Measurements from ENCODE around the gene ABCA2. TPM values are rescaled to one million over a fixed set of nuclear protein-coding genes. Genes with fewer than 3 reads are reported as not detected.

ABCA2 gene
- total RNA-seq, 4 donors from 2014 or later: 13.5 to 58.6 (median 19.3) TPM

DNA sequence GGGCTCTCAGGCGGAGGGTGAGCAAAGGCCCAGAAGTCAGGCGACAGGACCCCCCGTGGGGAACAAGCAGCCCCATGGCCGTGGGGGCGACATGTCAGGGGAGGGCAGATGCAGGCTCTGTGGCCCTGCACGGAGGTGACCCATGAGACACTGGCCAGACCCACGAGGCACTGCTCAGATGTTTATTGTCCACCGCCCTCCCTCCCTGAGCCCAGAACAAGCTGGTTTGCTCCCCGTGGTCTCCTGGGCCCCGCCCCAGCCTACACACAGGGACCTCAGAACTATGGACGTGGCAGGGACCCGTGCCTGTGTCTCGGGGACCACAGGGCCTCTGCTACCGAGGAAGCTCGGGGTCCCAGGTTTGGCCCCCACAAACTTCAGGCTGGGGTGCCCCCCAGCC is 2.0 kb upstream of the ABCA2 start:
- TF ChIP-seq, protein P1, sequence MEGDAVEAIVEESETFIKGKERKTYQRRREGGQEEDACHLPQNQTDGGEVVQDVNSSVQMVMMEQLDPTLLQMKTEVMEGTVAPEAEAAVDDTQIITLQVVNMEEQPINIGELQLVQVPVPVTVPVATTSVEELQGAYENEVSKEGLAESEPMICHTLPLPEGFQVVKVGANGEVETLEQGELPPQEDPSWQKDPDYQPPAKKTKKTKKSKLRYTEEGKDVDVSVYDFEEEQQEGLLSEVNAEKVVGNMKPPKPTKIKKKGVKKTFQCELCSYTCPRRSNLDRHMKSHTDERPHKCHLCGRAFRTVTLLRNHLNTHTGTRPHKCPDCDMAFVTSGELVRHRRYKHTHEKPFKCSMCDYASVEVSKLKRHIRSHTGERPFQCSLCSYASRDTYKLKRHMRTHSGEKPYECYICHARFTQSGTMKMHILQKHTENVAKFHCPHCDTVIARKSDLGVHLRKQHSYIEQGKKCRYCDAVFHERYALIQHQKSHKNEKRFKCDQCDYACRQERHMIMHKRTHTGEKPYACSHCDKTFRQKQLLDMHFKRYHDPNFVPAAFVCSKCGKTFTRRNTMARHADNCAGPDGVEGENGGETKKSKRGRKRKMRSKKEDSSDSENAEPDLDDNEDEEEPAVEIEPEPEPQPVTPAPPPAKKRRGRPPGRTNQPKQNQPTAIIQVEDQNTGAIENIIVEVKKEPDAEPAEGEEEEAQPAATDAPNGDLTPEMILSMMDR (IDR thresholded peaks at IDR 0.05; ENCODE audit: low read depth): no peak

DNA sequence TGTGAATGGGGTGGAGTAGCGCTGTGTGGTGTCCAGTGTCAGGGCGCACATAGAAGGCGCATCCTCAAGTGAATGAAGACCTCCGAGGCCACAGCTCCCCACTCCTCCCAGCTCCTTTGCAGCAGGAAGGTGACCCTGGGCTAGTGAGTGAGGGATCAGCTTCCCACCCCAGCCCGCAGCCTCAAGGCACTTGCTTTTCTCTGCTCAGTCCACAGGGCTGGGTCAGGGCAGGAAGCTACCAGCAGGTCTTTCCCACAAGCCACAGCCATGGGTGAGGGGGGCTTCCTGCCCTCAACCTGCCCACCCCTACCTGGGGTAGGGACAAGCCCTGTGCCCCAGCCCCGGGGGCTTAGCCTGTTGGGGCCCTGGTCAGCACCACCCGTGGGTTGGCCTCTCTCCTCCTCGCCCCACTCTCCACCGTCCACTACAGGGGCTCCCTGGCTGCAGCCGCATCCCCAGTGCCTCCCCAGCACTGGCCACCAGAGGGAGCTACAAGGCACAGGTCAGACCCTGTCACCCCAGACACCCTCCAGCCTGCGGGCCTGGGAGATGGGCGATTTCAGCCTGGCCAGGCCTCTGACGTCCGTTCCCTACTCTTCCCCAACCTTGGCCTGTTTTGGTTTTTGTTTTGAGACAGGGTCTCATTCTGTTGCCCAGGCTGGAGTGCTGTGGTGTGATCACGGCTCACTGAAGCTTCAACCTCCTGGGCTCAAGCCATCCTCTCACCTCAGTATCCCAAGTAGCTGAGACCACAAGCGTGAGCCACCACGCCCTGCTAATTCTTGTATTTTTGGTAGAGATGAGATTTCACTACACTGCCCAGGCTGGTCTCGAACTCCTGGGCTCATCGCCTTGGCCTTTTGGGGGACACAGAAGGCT is 1.3 kb upstream of the ABCA2 start:
- TF ChIP-seq, protein P1 (IDR thresholded peaks at IDR 0.05; ENCODE audit: low read depth): no peak

GRCh38 chr9:137028263-137029057 is 423 bp upstream of the ABCA2 start:
- TF ChIP-seq, protein P1 (IDR thresholded peaks at IDR 0.05; ENCODE audit: low read depth): no peak

DNA sequence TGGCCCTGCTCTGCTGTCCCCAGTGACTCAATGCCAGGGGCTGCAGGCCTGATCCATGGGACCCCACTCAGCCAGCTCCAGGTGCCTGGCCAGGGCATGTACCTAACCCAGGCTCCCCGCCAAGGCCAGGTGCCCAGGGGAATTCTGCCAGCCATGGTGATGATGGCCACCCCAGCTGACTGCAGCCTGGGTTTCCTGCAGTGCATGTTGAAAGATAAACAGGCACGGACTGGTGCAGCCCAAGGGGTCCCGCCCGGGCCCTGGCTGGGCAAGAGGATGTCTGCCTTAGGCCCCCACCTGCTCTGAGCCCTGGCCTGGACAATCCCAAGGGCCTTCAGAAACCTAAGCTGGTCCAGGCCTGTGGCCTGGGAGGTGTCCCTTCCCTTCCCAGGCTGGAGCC is 1.2 kb downstream of the ABCA2 start:
- TF ChIP-seq, protein P1 (IDR thresholded peaks at IDR 0.05; ENCODE audit: low read depth): no peak

DNA sequence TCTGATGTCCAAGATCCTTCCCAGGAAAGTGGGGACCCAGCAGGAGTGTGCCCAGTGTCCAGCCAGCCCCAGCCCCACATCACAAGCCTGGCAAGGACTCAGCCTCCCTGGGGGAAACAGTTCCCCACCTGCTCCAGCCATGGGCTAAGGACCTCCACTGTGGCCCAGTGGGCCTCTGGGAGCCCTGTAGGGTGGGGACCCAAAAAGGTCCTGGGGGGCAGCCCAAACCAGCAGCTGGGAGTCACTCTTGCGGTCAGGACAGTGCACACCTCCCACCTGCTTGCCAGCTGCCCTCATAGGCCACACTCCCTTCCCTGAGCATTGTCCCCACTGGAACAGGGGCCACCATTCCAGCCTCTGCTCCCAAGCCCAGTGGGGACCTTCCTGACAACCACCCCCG is 1.7 kb downstream of the ABCA2 start:
- TF ChIP-seq, protein P1 (IDR thresholded peaks at IDR 0.05; ENCODE audit: low read depth): no peak

DNA sequence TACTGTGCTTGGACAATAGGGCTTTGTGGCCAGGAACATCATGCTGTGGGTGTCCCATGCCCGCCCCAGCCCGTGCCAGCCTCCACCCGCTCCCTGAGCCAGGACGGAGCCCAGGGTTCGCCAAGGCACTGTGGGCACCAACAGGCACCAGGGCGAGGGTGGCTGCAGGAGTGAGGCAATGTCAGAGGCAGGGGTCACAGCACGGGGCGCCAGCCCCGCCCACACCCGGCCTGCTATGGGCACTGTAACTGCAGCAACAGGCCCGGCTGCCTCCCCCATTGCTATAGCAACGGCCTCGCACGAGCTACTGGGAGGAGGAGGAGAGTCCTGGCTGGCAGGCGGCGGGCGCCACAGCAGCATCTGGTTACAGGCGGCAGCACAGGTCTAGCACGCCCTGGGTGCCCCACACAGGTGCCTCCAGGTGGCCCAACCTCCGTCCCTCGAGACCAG is 2.5 kb downstream of the ABCA2 start:
- TF ChIP-seq, protein P1 (IDR thresholded peaks at IDR 0.05; ENCODE audit: low read depth): no peak

DNA sequence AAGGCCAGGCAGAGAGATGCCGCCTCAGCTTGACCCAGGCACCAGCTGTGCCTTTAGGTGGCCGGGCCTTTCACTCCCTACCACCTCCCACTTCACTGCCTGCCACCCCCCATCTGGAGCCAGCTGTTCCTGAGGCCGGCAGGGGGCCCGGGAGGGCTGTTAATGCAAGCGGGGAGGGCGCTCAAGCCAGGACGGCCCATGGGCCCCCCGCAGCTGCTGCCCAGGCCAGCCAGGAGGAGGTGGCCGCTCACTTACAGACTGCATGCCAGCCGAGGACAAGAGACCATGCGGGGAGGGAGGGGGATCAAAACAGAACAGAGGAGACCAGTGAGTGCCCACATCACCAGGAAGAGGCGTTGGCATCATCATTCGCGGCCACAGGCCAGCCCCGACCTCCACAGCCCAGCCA is 4.5 kb downstream of the ABCA2 start:
- TF ChIP-seq, protein P1 (IDR thresholded peaks at IDR 0.05; ENCODE audit: low read depth): no peak
